Kidney epithelial cell (primary cell): Measurements from ENCODE around the gene BAIAP3. TPM values are rescaled to one million over a fixed set of nuclear protein-coding genes. Genes with fewer than 3 reads are reported as not detected.
A peak's percentile ranks its signal among the peaks of the same experiment; 100 is the strongest.

Experiments used
- DNase-seq: peaks from one replicate; pipeline ENCODE4 v3.0.0-alpha.2; 2010; ENCODE audit warnings: low read depth
- H3K27me3 ChIP-seq: 2 replicates; pipeline ENCODE4 v1.6.0; 2011; ENCODE audit warnings: low read length; ENCODE audit not compliant: control insufficient read depth, insufficient read depth
- H3K36me3 ChIP-seq: 2 replicates; pipeline ENCODE4 v1.5.1; 2011; ENCODE audit warnings: low read length; ENCODE audit not compliant: control insufficient read depth, insufficient read depth
- H3K4me3 ChIP-seq: 2 replicates; pipeline ENCODE4 v1.5.1; 2011; ENCODE audit warnings: low read depth, mild to moderate bottlenecking, control low read depth, low read length
- CTCF ChIP-seq: IDR thresholded peaks from 2 replicates; pipeline ENCODE4 v1.5.1; 2011; ENCODE audit warnings: mild to moderate bottlenecking, moderate library complexity, low read length, control low read depth, inconsistent platforms; ENCODE audit not compliant: insufficient read depth, poor library complexity, severe bottlenecking
- total RNA-seq: library from RNA; depleted of rRNA; stranded (reverse); fragments of >200 nt; gene quantifications from 2 replicates; pipeline ENCODE4 v1.2.3, GENCODE V29; 2015

Gene BAIAP3
- total RNA-seq, 1 donor from 2014 or later, result 5.8 TPM

- no peak for TF ChIP-seq CTCF
- DNase-seq, result no peak
Measured at GRCh38 chr16:1340730-1341494, 7.5 kb downstream of the BAIAP3 start.

GRCh38 chr16:1341495-1342420, 8.3 kb downstream of the BAIAP3 start:
- no peak for DNase-seq
- Histone ChIP-seq H3K36me3 (no peaks in the 10 kb centered on the region), H3K27me3 (peaks cover 29% of the 10 kb centered on the region), H3K4me3 (no peak overlapping the region)
- no peak for TF ChIP-seq CTCF

More at GRCh38 chr16:1340730-1341494, 7.5 kb downstream of the BAIAP3 start:
- peaks cover 37% of the 10 kb centered on the region for H3K27me3 ChIP-seq
- H3K36me3 ChIP-seq, result no peaks in the 10 kb centered on the region
- H3K4me3 ChIP-seq, result no peak overlapping the region

DNA sequence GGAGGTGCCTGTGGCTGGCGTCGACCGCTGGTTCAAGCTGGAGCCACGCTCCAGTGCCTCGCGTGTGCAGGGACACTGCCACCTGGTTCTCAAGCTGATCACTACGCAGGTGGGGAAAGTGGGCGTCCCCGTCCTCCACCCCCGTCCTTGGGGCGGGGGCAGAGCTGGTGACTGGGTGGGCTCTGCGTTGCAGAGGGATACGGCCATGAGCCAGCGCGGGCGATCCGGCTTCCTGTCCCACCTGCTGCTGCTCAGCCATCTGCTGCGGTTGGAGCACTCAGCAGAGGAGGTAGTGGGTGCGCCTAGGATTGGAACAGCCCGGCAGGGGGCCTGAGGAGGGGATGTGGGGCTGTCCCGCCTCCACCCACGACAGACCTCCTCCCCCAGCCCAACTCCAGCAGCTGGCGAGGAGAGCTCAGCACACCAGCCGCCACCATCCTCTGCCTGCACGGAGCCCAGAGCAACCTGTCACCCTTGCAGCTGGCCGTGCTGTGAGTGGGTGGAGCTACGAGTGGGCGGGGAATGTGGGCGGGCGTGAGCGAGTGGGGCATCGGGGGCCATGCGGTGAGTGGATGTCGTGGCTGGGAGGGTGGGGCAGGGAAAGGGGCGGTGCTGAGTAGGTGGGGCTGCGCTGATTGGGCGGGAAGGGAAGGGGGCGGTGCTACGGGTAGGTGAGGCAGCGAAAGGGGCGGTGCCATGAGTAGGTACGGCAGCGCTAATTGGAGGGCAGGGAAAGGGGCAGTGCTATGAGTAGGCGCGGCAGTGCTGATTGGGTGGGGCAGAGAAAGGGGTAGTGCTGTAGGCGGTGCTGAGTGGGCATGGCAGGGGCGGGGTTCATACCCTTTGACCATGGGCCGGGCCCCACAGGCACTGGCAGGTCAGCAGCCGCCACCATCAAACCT, 9.3 kb downstream of the BAIAP3 start:
- H3K4me3 ChIP-seq, result peak overlapping the region; percentile 34
- no peak for TF ChIP-seq CTCF
- H3K27me3 ChIP-seq, result peaks cover 21% of the 10 kb centered on the region

GRCh38 chr16:1343428-1344242, 10.2 kb downstream of the BAIAP3 start:
- Histone ChIP-seq H3K27me3 (peaks cover 15% of the 10 kb centered on the region), H3K36me3 (no peaks in the 10 kb centered on the region), H3K4me3 (peak overlapping the region; percentile 34)
- no peak for DNase-seq
- no peak for TF ChIP-seq CTCF

More for the DNA sequence above, 9.3 kb downstream of the BAIAP3 start:
- H3K36me3 ChIP-seq, result no peaks in the 10 kb centered on the region
- DNase-seq, result peak; percentile 76

DNA sequence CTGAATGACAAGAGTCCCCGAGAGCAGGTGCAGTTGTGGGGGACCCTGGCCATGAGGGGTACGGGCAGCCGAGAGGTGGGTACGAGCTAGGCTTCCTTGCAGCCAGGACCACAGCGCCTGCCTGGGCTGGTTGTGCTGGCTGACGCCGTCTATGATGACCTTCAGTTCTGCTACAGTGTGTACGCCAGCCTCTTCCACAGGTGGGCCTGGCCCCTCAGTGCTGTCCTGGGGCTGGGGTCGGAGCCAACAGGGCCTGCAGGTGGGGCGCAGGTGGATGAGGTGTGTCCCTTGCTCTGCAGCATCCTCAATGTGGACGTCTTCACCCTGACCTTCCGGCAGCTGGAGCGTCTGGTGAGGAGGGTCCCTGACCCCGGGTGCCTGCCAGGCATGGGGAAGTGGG, 11.1 kb downstream of the BAIAP3 start:
- H3K27me3 ChIP-seq, result peaks cover 11% of the 10 kb centered on the region
- no peaks in the 10 kb centered on the region for H3K36me3 ChIP-seq
- no peak for DNase-seq
- TF ChIP-seq CTCF, result no peak
- H3K4me3 ChIP-seq, result no peak overlapping the region
